ENCODE results near the gene TFIP11. TPM values are rescaled to one million over a fixed set of nuclear protein-coding genes. Genes with fewer than 3 reads are reported as not detected.

Gene TFIP11
- total and polyA plus RNA-seq, 7 experiments from 2014 or later: 25.8 to 107 (median 67.9) TPM

DNA sequence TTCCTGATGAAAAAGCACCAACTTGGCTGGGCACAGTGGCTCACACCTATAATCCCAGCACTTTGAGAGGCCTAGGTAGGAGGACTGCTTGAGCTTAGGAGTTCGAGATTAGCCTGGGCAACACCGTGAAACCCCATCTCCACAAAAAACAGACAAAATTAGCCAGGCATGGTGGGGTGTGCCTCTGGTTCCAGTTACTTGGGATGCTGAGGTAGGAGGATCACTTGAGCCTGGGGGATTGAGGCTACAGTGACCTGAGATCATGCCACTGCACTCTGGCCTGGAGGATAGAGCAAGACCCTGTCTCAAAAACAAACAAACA lies 31.7 kb downstream of the TFIP11 start:
- H3K27me3 Mint-ChIP-seq: no peaks in the 10 kb centered on the region
- Histone ChIP-seq H3K4me3 (ENCODE audit: low read length) (no peak overlapping the region), H3K4me1 (ENCODE audit: control insufficient read depth in 2 of 2, insufficient read depth in 2 of 2, low read length in 2 of 2) (peaks cover 17 to 48% of the 10 kb centered on the region in 2 donors), H3K27ac (ENCODE audit: low read depth, low read length) (no peak overlapping the region), H3K36me3 (ENCODE audit: control insufficient read depth in 2 of 3, insufficient read depth in 3 of 3, low read length in 3 of 3) (peaks cover 3 to 22% (median 7%) of the 10 kb centered on the region in 3 experiments), H3K27me3 (ENCODE audit: control insufficient read depth in 2 of 2, insufficient read depth in 2 of 2, low read length in 2 of 2) (no peaks in the 10 kb centered on the region), H3K9me3 (ENCODE audit: control insufficient read depth in 2 of 3, low read length in 3 of 3) (no peaks in the 10 kb centered on the region)
- ATAC-seq (no peak), DNase-seq (no peak)
- ChIA-PET CTCF (no interaction called here), POLR2A (no interaction called here)
- peak overlapping the region in 8 of 10 donors; percentile 17 to 96 (median 81) for H3K4me3 Mint-ChIP-seq
- H3K27ac Mint-ChIP-seq: peak overlapping the region in 4 of 9 donors; percentile 43 to 97 (median 79)
- peaks cover 0 to 7% (median 0%) of the 10 kb centered on the region in 11 donors for H3K9me3 Mint-ChIP-seq
- H3K4me1 Mint-ChIP-seq: peaks cover 63 to 84% (median 80%) of the 10 kb centered on the region in 7 donors
- H3K36me3 Mint-ChIP-seq: peaks cover 13 to 38% (median 19%) of the 10 kb centered on the region in 5 donors
- intact Hi-C loops (cut with micrococcal nuclease): loop anchor here (5.0 to 10.0 kb wide), 5 partner anchors 112 to 1926 kb away; partner anchors contain the start of genes GUCD1 (in 1 of the 2), MIAT (in 1 of the 2), MN1 (in 1 of the 2) and SNRPD3 (in 1 of the 2)

GRCh38 chr22:26479792-26480610 lies 32.3 kb downstream of the TFIP11 start:
- Histone ChIP-seq H3K4me1 (ENCODE audit: control insufficient read depth in 2 of 2, insufficient read depth in 2 of 2, low read length in 2 of 2) (peaks cover 14 to 42% of the 10 kb centered on the region in 2 donors), H3K27me3 (ENCODE audit: control insufficient read depth in 2 of 2, insufficient read depth in 2 of 2, low read length in 2 of 2) (no peaks in the 10 kb centered on the region), H3K36me3 (ENCODE audit: control insufficient read depth in 2 of 3, insufficient read depth in 3 of 3, low read length in 3 of 3) (peaks cover 3 to 23% (median 7%) of the 10 kb centered on the region in 3 experiments), H3K4me3 (ENCODE audit: low read length) (peak overlapping the region; percentile 40), H3K9me3 (ENCODE audit: control insufficient read depth in 2 of 3, low read length in 3 of 3) (no peaks in the 10 kb centered on the region), H3K27ac (ENCODE audit: low read depth, low read length) (peak overlapping the region; percentile 25)
- H3K9me3 Mint-ChIP-seq: peaks cover 0 to 7% (median 0%) of the 10 kb centered on the region in 11 donors
- intact Hi-C loops (cut with micrococcal nuclease): loop anchor here (5.0 to 10.0 kb wide), 5 partner anchors 112 to 1925 kb away; partner anchors contain the start of genes GUCD1 (in 1 of the 2), MIAT (in 1 of the 2), MN1 (in 1 of the 2) and SNRPD3 (in 1 of the 2)
- H3K36me3 Mint-ChIP-seq: peaks cover 13 to 39% (median 20%) of the 10 kb centered on the region in 5 donors
- CTCF ChIA-PET: interaction anchor here (0.5 to 1.5 kb wide), 2 partner anchors 193 to 316 kb away, joined by 5 read pairs; no protein-coding TSS in a partner anchor
- ATAC-seq (no peak), DNase-seq (no peak)
- H3K27ac Mint-ChIP-seq: peak overlapping the region; percentile 5 to 97 (median 43)
- H3K4me3 Mint-ChIP-seq: peak overlapping the region; percentile 64 to 96 (median 80)
- POLR2A ChIA-PET: interaction anchor here (0.9 kb wide), 1 partner anchor 192 kb away, joined by 5 read pairs; no protein-coding TSS in a partner anchor
- H3K27me3 Mint-ChIP-seq: no peaks in the 10 kb centered on the region
- H3K4me1 Mint-ChIP-seq: peaks cover 57 to 78% (median 75%) of the 10 kb centered on the region in 7 donors

DNA sequence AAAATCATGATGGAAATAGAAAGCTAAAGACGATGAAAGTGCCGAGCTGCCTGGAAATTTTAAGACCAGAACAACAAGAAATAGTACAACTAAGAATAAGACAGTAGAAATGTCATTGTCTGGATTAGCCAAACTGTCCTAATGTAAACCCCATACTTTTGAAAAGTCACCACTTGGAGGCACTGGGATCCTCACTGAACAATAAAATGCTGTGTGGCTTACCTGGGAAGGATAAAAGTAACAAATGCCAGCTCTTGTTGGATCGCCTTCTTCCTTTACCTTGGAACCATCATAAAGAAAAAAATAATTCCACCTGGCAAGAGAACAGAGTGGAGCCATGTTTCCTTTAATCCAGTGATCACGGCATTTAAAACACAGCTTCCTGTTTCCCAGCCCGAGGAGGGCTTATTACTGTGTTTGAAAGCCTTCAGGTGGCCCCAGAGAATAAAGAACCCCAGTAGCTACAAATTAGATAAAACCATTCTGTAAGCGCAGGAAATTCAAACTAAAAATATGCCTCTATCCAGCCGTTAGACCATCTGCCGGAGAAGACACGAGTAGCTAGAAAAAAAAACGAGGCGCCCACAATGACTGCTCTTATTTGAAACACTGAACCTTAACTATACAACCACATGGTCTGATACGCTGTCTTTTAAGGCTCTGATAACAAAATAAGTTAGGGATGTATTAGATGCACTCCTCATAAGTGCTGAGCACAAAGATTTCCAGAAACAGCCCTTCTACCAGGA lies 33.1 kb downstream of the TFIP11 start:
- Mint-ChIP-seq H3K27me3 (no peaks in the 10 kb centered on the region), H3K4me3 (peak overlapping the region; percentile 64 to 96 (median 80)), H3K9me3 (peaks cover 0 to 6% (median 0%) of the 10 kb centered on the region in 11 donors), H3K4me1 (peaks cover 56 to 72% (median 69%) of the 10 kb centered on the region in 7 donors), H3K27ac (peak overlapping the region; percentile 5 to 83 (median 31)), H3K36me3 (peaks cover 13 to 44% (median 24%) of the 10 kb centered on the region in 5 donors)
- no peak for ATAC-seq
- Histone ChIP-seq H3K4me3 (ENCODE audit: low read length) (peak overlapping the region; percentile 40), H3K9me3 (ENCODE audit: control insufficient read depth in 2 of 3, low read length in 3 of 3) (no peaks in the 10 kb centered on the region), H3K27ac (ENCODE audit: low read depth, low read length) (peak overlapping the region; percentile 25), H3K27me3 (ENCODE audit: control insufficient read depth in 2 of 2, insufficient read depth in 2 of 2, low read length in 2 of 2) (no peaks in the 10 kb centered on the region), H3K4me1 (ENCODE audit: control insufficient read depth in 2 of 2, insufficient read depth in 2 of 2, low read length in 2 of 2) (peaks cover 12 to 36% of the 10 kb centered on the region in 2 donors), H3K36me3 (ENCODE audit: control insufficient read depth in 2 of 3, insufficient read depth in 3 of 3, low read length in 3 of 3) (peaks cover 3 to 29% (median 7%) of the 10 kb centered on the region in 3 experiments)
- ChIA-PET CTCF (interaction anchor here (0.5 to 1.5 kb wide), 3 partner anchors 17 to 316 kb away, joined by 3 to 5 read pairs (median 5); no protein-coding TSS in a partner anchor), POLR2A (interaction anchor here (0.6 to 1.1 kb wide), 6 partner anchors 32 to 219 kb away, joined by 3 to 7 read pairs (median 4); no protein-coding TSS in a partner anchor)
- peak in 1 of 9 donors; percentile 12 for DNase-seq
- intact Hi-C loops (cut with micrococcal nuclease): no loop called here

- Mint-ChIP-seq H3K9me3 (peaks cover 0 to 1% (median 0%) of the 10 kb centered on the region in 11 donors), H3K4me3 (peak overlapping the region in 3 of 10 donors; percentile 49 to 65 (median 61)), H3K36me3 (peaks cover 13 to 55% (median 34%) of the 10 kb centered on the region in 5 donors), H3K27ac (peak overlapping the region in 1 of 9 donors; percentile 36), H3K27me3 (no peaks in the 10 kb centered on the region), H3K4me1 (peaks cover 47 to 59% (median 53%) of the 10 kb centered on the region in 7 donors)
- DNase-seq (no peak), ATAC-seq (no peak)
- H3K4me3 ChIP-seq (ENCODE audit: low read length): no peak overlapping the region
- intact Hi-C loops (cut with micrococcal nuclease): no loop called here
- peaks cover 3 to 44% (median 17%) of the 10 kb centered on the region in 3 experiments for H3K36me3 ChIP-seq (ENCODE audit: control insufficient read depth in 2 of 3, insufficient read depth in 3 of 3, low read length in 3 of 3)
- H3K9me3 ChIP-seq (ENCODE audit: control insufficient read depth in 2 of 3, low read length in 3 of 3): no peaks in the 10 kb centered on the region
- peaks cover 3 to 26% of the 10 kb centered on the region in 2 donors for H3K4me1 ChIP-seq (ENCODE audit: control insufficient read depth in 2 of 2, insufficient read depth in 2 of 2, low read length in 2 of 2)
- POLR2A ChIA-PET: interaction anchor here (0.6 kb wide), 1 partner anchor 87 kb away, joined by 3 read pairs; no protein-coding TSS in a partner anchor
- no peak overlapping the region for H3K27ac ChIP-seq (ENCODE audit: low read depth, low read length)
- no peaks in the 10 kb centered on the region for H3K27me3 ChIP-seq (ENCODE audit: control insufficient read depth in 2 of 2, insufficient read depth in 2 of 2, low read length in 2 of 2)
- CTCF ChIA-PET: no interaction called here
These were observed 34.9 kb downstream of the TFIP11 start for GRCh38 chr22:26477341-26477731.

- CTCF ChIA-PET: no interaction called here
- peaks cover 3 to 21% of the 10 kb centered on the region in 2 donors for H3K4me1 ChIP-seq (ENCODE audit: control insufficient read depth in 2 of 2, insufficient read depth in 2 of 2, low read length in 2 of 2)
These were observed 35.5 kb downstream of the TFIP11 start for GRCh38 chr22:26476705-26477340.

More at GRCh38 chr22:26476705-26477340, 35.5 kb downstream of the TFIP11 start:
- H3K4me3 Mint-ChIP-seq: peak overlapping the region in 1 of 10 donors; percentile 49
- H3K36me3 ChIP-seq (ENCODE audit: control insufficient read depth in 2 of 3, insufficient read depth in 3 of 3, low read length in 3 of 3): peaks cover 3 to 49% (median 17%) of the 10 kb centered on the region in 3 experiments
- H3K4me3 ChIP-seq (ENCODE audit: low read length): no peak overlapping the region
- peak overlapping the region in 1 of 9 donors; percentile 84 for H3K27ac Mint-ChIP-seq
- POLR2A ChIA-PET: no interaction called here
- H3K9me3 Mint-ChIP-seq: peaks cover 0 to 1% (median 0%) of the 10 kb centered on the region in 11 donors
- no peaks in the 10 kb centered on the region for H3K27me3 Mint-ChIP-seq
- H3K27me3 ChIP-seq (ENCODE audit: control insufficient read depth in 2 of 2, insufficient read depth in 2 of 2, low read length in 2 of 2): no peaks in the 10 kb centered on the region
- H3K9me3 ChIP-seq (ENCODE audit: control insufficient read depth in 2 of 3, low read length in 3 of 3): no peaks in the 10 kb centered on the region
- intact Hi-C loops (cut with micrococcal nuclease): no loop called here
- H3K4me1 Mint-ChIP-seq: peaks cover 42 to 53% (median 48%) of the 10 kb centered on the region in 7 donors
- peaks cover 13 to 56% (median 34%) of the 10 kb centered on the region in 5 donors for H3K36me3 Mint-ChIP-seq
- H3K27ac ChIP-seq (ENCODE audit: low read depth, low read length): no peak overlapping the region
- no peak for ATAC-seq
- DNase-seq: no peak

Data from naive thymus-derived CD4-positive, alpha-beta T cell (primary cell).